Activated CD4-positive, alpha-beta memory T cell treated with anti-CD3 and anti-CD28 coated beads, Interleukin-2, amount 10 ng/mL, durations not matched to agents 7 days and 5 days (primary cell): ENCODE measurements around the gene SDCCAG8. TPM values are rescaled to one million over a fixed set of nuclear protein-coding genes. Genes with fewer than 3 reads are reported as not detected.
A peak's percentile ranks its signal among the peaks of the same experiment; 100 is the strongest.

Source experiments
- CTCF ChIA-PET: fragments of 350-600 bp; sonication (Branson Sonifier 250); formaldehyde crosslinking; loops from one replicate; lab custom pipeline; 2021; ENCODE audit warnings: antibody characterized with exemption, inconsistent platforms; lab: Charles Lee
- POLR2A ChIA-PET: fragments of 350-600 bp; sonication (Branson Sonifier 250); formaldehyde crosslinking; loops from one replicate; lab custom pipeline; 2021; ENCODE audit warnings: antibody characterized with exemption; lab: Charles Lee
- DNase-seq: peaks from one replicate; pipeline ENCODE4 v3.0.0-alpha.2; 2020
- H3K27ac Mint-ChIP-seq: one replicate; pipeline ENCODE4 v1.8.0; 2021; ENCODE audit warnings: mild to moderate bottlenecking, mixed read lengths
- H3K27me3 Mint-ChIP-seq: one replicate; pipeline ENCODE4 v1.8.0; 2021; ENCODE audit warnings: mixed read lengths
- H3K36me3 Mint-ChIP-seq: one replicate; pipeline ENCODE4 v1.8.0; 2021; ENCODE audit warnings: low read depth, mixed read lengths
- H3K4me1 Mint-ChIP-seq: one replicate; pipeline ENCODE4 v1.8.0; 2021; ENCODE audit warnings: mixed read lengths
- H3K4me3 Mint-ChIP-seq: one replicate; pipeline ENCODE4 v1.8.0; 2021; ENCODE audit warnings: mild to moderate bottlenecking, mixed read lengths
- H3K9me3 Mint-ChIP-seq: one replicate; pipeline ENCODE4 v1.8.0; 2021; ENCODE audit warnings: mixed read lengths
- total RNA-seq, 2 experiments: library from RNA; stranded (reverse); gene quantifications; one replicate each; pipeline ENCODE4 v1.2.3, GENCODE V29; 2021

The SDCCAG8 gene
- total RNA-seq, 2 experiments from 2014 or later, result 18.8 to 20.3 TPM

- POLR2A ChIA-PET, result interaction anchor here (0.8 kb wide), 1 partner anchor 17 kb away, joined by 4 read pairs; the partner anchor contains the start of genes CEP170 and SDCCAG8
- Mint-ChIP-seq H3K27me3 (no peaks in the 10 kb centered on the region), H3K4me1 (no peaks in the 10 kb centered on the region), H3K36me3 (peaks cover 30% of the 10 kb centered on the region), H3K9me3 (no peaks in the 10 kb centered on the region), H3K4me3 (no peak overlapping the region), H3K27ac (no peak overlapping the region)
- CTCF ChIA-PET, result interaction anchor here (0.5 kb wide), 1 partner anchor 16 kb away, joined by 3 read pairs; no protein-coding TSS in a partner anchor
- DNase-seq, result no peak
Observed at GRCh38 chr1:243272401-243272800, 16.6 kb downstream of the SDCCAG8 start.

GRCh38 chr1:243273506-243273905 lies 17.7 kb downstream of the SDCCAG8 start:
- no peaks in the 10 kb centered on the region for H3K9me3 Mint-ChIP-seq
- POLR2A ChIA-PET, result interaction anchor here (0.8 kb wide), 1 partner anchor 18 kb away, joined by 4 read pairs; the partner anchor contains the start of genes CEP170 and SDCCAG8
- H3K27ac Mint-ChIP-seq, result no peak overlapping the region
- H3K36me3 Mint-ChIP-seq, result peaks cover 34% of the 10 kb centered on the region
- CTCF ChIA-PET, result no interaction called here
- no peaks in the 10 kb centered on the region for H3K4me1 Mint-ChIP-seq
- no peak overlapping the region for H3K4me3 Mint-ChIP-seq
- no peak for DNase-seq
- H3K27me3 Mint-ChIP-seq, result no peaks in the 10 kb centered on the region

DNA sequence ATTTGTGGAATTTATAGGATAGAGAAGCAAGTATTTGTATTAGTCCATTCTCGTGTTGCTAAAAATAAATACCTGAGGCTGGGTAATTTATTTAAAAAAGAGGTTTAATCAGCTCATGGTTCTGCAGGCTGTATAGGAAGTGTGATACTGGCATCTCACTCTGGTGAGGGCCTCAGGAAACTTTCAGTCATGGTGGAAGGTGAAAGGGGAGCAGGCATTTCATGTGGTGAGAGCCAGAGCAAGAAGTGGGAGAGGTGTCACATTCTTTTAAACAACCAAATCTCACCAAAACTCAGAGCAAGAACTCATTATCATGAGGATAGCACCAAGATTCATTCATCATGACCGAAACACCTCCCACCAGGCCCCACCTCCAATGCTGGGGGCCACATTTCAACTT lies 18.1 kb downstream of the SDCCAG8 start:
- no peaks in the 10 kb centered on the region for H3K27me3 Mint-ChIP-seq
- no peaks in the 10 kb centered on the region for H3K9me3 Mint-ChIP-seq
- CTCF ChIA-PET, result no interaction called here
- POLR2A ChIA-PET, result no interaction called here
- peaks cover 34% of the 10 kb centered on the region for H3K36me3 Mint-ChIP-seq
- no peak overlapping the region for H3K27ac Mint-ChIP-seq
- H3K4me1 Mint-ChIP-seq, result no peaks in the 10 kb centered on the region
- no peak overlapping the region for H3K4me3 Mint-ChIP-seq
- no peak for DNase-seq

DNA sequence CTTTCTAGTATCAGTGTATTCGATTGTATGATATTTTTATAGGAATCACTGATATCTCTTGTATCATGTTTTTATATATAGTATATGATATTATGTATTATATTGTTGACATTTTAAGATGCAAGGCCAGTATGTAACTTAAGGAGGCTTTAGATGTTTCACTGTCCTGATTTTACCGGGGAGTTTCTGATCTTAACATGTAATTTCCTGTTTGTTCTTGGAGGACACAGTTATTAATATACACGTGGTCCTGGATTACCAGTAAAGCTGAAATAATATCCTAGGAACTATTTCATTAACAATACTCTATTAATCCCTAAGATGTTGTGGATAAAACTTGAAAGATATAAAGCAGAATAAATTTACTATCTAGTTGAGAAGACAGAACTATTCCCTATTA lies 19.5 kb downstream of the SDCCAG8 start:
- ChIA-PET POLR2A (no interaction called here), CTCF (interaction anchor here (0.6 to 0.7 kb wide), 3 partner anchors 68 to 1427 kb away, joined by 3 to 4 read pairs (median 4); partner anchors contain the start of gene EXO1)
- H3K4me3 Mint-ChIP-seq, result no peak overlapping the region
- DNase-seq, result no peak
- peaks cover 32% of the 10 kb centered on the region for H3K36me3 Mint-ChIP-seq
- no peak overlapping the region for H3K27ac Mint-ChIP-seq
- no peaks in the 10 kb centered on the region for H3K4me1 Mint-ChIP-seq
- H3K27me3 Mint-ChIP-seq, result no peaks in the 10 kb centered on the region
- H3K9me3 Mint-ChIP-seq, result no peaks in the 10 kb centered on the region

- no peak for DNase-seq
Observed at GRCh38 chr1:243280571-243281129, 24.8 kb downstream of the SDCCAG8 start.

DNA sequence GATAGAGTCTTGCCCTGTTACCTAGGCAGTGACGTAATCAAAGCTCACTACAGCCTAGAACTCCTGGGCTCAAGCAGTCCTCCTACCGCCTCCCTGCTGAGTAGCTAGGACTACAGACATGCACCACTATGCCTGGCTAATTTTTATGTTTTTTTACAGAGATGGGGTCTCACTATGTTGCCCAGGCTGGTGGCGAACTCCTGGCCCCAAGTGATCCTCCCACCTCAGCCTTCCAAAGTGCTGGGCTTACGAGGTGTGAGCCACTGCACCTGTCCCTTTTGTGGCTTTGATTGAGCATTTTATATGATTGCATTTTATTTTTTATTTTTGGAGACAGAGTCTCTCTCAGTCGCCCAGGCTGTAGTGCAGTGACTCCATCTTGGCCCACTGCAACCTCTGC lies 25.8 kb downstream of the SDCCAG8 start:
- Mint-ChIP-seq H3K36me3 (peaks cover 35% of the 10 kb centered on the region), H3K9me3 (no peaks in the 10 kb centered on the region), H3K27me3 (no peaks in the 10 kb centered on the region), H3K4me1 (peaks cover 6% of the 10 kb centered on the region), H3K27ac (no peak overlapping the region), H3K4me3 (no peak overlapping the region)
- CTCF ChIA-PET, result no interaction called here
- DNase-seq, result no peak
- POLR2A ChIA-PET, result no interaction called here

More at GRCh38 chr1:243280571-243281129, 24.8 kb downstream of the SDCCAG8 start:
- peaks cover 32% of the 10 kb centered on the region for H3K36me3 Mint-ChIP-seq
- no peaks in the 10 kb centered on the region for H3K27me3 Mint-ChIP-seq
- no peak overlapping the region for H3K4me3 Mint-ChIP-seq
- POLR2A ChIA-PET, result no interaction called here
- no peaks in the 10 kb centered on the region for H3K9me3 Mint-ChIP-seq
- H3K4me1 Mint-ChIP-seq, result no peaks in the 10 kb centered on the region
- CTCF ChIA-PET, result interaction anchor here (1.1 kb wide), 1 partner anchor 25 kb away, joined by 4 read pairs; the partner anchor contains the start of genes CEP170 and SDCCAG8
- no peak overlapping the region for H3K27ac Mint-ChIP-seq

DNA sequence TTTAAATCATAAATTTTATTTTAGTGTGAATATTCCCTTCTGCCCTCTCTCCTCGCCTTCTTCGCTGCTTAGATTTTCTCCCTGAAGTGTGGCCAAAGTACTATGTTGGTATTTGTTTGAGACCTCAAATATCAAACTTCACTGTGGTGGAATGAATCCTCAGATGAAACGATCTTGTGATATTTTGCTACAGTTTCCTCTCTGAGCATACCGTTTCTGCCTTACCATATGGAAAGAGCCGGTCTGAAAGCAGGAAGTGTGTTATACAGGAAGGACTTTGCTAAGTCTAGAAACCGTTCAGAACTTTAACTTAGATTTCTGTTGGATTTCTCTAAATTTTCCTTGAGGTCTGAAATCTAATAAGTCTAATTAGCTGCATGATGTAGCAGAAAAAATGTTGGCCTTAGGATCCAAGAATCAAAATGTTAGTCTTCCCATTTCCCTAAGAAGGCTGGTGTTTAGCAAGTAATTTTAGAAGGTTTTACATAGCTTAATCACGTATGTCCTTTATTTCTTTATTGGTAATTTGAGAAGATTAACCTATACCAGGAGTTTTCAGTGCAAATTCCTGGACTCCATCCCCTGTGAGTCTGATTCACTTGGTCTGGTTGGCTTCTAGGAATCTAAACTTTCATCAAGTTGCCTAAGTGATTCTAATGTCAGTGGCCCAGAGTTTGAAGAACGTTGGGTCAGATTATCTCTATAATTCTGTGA lies 30.7 kb downstream of the SDCCAG8 start:
- Mint-ChIP-seq H3K4me3 (no peak overlapping the region), H3K36me3 (peaks cover 55% of the 10 kb centered on the region), H3K9me3 (no peaks in the 10 kb centered on the region), H3K4me1 (peaks cover 22% of the 10 kb centered on the region), H3K27ac (no peak overlapping the region), H3K27me3 (no peaks in the 10 kb centered on the region)
- DNase-seq, result no peak
- ChIA-PET POLR2A (no interaction called here), CTCF (no interaction called here)

- no peak overlapping the region for H3K27ac Mint-ChIP-seq
- ChIA-PET POLR2A (interaction anchor here (1.8 kb wide), 1 partner anchor 32 kb away, joined by 4 read pairs; the partner anchor contains the start of genes CEP170 and SDCCAG8), CTCF (no interaction called here)
Observed at GRCh38 chr1:243287123-243287460, 31.3 kb downstream of the SDCCAG8 start.

DNA sequence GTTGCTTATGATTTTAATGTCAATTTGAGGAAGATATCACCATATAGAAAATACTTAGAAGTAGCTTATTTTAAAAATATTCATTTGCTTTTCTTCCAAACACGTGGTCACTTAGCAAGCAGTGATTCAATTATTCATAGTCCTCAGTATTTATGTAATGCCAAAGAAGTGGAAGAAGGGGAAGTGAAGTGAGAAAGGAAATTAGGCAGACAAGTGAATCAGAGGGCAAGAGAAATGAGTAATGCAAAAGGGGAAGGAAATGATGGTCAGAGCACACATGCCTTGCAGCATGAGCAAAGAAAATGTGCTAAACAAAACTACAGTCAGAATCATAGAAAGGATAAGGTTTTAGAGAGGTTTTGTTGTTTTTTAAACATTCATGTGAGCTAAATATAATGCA lies 31.8 kb downstream of the SDCCAG8 start:
- Mint-ChIP-seq H3K4me3 (no peak overlapping the region), H3K9me3 (peaks cover 2% of the 10 kb centered on the region), H3K36me3 (peaks cover 52% of the 10 kb centered on the region), H3K4me1 (peaks cover 22% of the 10 kb centered on the region), H3K27me3 (no peaks in the 10 kb centered on the region), H3K27ac (peak overlapping the region; percentile 41)
- ChIA-PET CTCF (interaction anchor here (0.6 kb wide), 1 partner anchor 295 kb away, joined by 3 read pairs; no protein-coding TSS in a partner anchor), POLR2A (interaction anchor here (1.8 kb wide), 1 partner anchor 33 kb away, joined by 4 read pairs; the partner anchor contains the start of genes CEP170 and SDCCAG8)
- no peak for DNase-seq

More at GRCh38 chr1:243287123-243287460, 31.3 kb downstream of the SDCCAG8 start:
- Mint-ChIP-seq H3K27me3 (no peaks in the 10 kb centered on the region), H3K4me3 (no peak overlapping the region), H3K4me1 (peaks cover 22% of the 10 kb centered on the region), H3K36me3 (peaks cover 52% of the 10 kb centered on the region), H3K9me3 (no peaks in the 10 kb centered on the region)
- DNase-seq, result no peak

DNA sequence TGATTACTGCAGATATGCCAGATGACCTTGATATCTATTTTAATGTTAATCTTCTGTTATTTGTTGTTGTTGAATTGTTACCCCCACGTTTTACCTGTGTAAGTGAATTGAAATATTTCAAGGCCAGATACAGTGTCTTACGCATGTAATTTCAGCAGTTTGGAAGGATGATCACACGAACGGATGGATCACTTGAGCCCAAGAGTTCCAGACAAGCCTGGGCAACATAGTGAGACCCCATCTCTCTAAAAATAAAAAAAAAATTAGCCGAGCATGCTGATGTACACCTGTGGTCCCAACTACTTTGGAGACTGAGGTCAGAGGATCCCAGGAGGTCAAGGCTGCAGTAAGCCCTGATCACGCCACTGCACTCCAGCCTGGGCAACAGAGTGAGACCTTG lies 32.2 kb downstream of the SDCCAG8 start:
- H3K27me3 Mint-ChIP-seq, result no peaks in the 10 kb centered on the region
- POLR2A ChIA-PET, result interaction anchor here (1.8 kb wide), 1 partner anchor 33 kb away, joined by 4 read pairs; the partner anchor contains the start of genes CEP170 and SDCCAG8
- DNase-seq, result no peak
- H3K27ac Mint-ChIP-seq, result peak overlapping the region; percentile 41
- CTCF ChIA-PET, result interaction anchor here (0.6 to 0.7 kb wide), 2 partner anchors 15 to 294 kb away, joined by 3 read pairs; no protein-coding TSS in a partner anchor
- peaks cover 55% of the 10 kb centered on the region for H3K36me3 Mint-ChIP-seq
- H3K4me3 Mint-ChIP-seq, result no peak overlapping the region
- H3K9me3 Mint-ChIP-seq, result peaks cover 6% of the 10 kb centered on the region
- H3K4me1 Mint-ChIP-seq, result peaks cover 22% of the 10 kb centered on the region

DNA sequence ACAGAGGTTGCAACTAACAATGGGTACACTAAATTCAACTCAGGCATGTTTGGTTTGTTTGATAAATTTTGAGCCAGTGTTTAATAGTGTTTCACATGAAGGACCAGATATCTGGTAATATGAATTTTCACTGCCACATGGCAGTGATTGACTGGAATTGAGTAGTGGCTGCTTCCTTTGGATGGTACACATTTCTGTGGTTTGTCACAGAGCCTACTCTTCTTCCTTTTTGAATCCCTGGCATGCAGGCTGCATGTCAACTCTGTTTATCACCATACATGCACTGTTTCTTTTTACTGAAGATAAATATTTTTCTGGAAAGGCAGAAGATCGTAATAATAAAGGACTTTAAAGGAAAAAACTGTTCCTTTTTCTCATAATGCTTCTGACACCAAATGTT lies 35.5 kb downstream of the SDCCAG8 start:
- H3K4me1 Mint-ChIP-seq, result peaks cover 19% of the 10 kb centered on the region
- H3K36me3 Mint-ChIP-seq, result peaks cover 62% of the 10 kb centered on the region

DNA sequence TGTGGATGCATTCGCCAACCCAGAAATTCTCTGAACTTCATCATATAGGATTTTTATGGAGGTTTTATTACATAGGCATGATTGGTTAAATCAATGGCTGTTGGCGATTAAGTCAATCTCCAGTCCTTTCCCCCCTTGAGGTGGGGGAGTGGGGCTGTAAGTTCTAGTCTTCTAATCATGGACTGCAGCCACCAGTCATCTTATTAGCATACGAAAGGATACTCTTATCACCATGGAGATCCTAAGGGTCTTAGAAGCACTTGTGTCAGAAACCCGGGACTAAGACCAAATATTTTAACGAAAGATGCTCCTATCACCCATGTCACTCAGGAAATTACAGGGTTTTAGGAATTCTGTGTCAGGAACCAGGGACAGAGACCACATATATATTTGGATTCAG lies 36.3 kb downstream of the SDCCAG8 start:
- Mint-ChIP-seq H3K27me3 (no peaks in the 10 kb centered on the region), H3K36me3 (peaks cover 63% of the 10 kb centered on the region), H3K4me3 (no peak overlapping the region), H3K27ac (no peak overlapping the region), H3K9me3 (peaks cover 17% of the 10 kb centered on the region), H3K4me1 (peaks cover 12% of the 10 kb centered on the region)
- CTCF ChIA-PET, result no interaction called here
- DNase-seq, result no peak
- POLR2A ChIA-PET, result no interaction called here

More for the DNA sequence above, 35.5 kb downstream of the SDCCAG8 start:
- CTCF ChIA-PET, result no interaction called here
- no peak overlapping the region for H3K4me3 Mint-ChIP-seq
- H3K9me3 Mint-ChIP-seq, result peaks cover 17% of the 10 kb centered on the region
- POLR2A ChIA-PET, result no interaction called here
- H3K27ac Mint-ChIP-seq, result no peak overlapping the region
- DNase-seq, result no peak
- no peaks in the 10 kb centered on the region for H3K27me3 Mint-ChIP-seq
